Measurements from ENCODE around the gene PKDREJ. TPM values are rescaled to one million over a fixed set of nuclear protein-coding genes. Genes with fewer than 3 reads are reported as not detected.

PKDREJ gene
- total RNA-seq, 1 donor from 2014 or later = not detected

GRCh38 chr22:46209262-46209661 lies 53.9 kb downstream of the PKDREJ start:
- peaks cover 12 to 17% (median 13%) of the 10 kb centered on the region in 3 donors for H3K36me3 ChIP-seq (ENCODE audit: control insufficient read depth in 3 of 3, insufficient read depth in 3 of 3, low read length in 3 of 3)
- no peaks in the 10 kb centered on the region for H3K27me3 ChIP-seq (ENCODE audit: control insufficient read depth in 3 of 3, insufficient read depth in 3 of 3, low read length in 3 of 3)
- no peak overlapping the region for H3K27ac ChIP-seq (ENCODE audit: low read depth, low read length)
- H3K9me3 ChIP-seq (ENCODE audit: control insufficient read depth in 3 of 3, low read length in 3 of 3) = peaks cover 0 to 9% (median 6%) of the 10 kb centered on the region in 3 donors
- H3K4me1 ChIP-seq (ENCODE audit: control insufficient read depth in 3 of 3, insufficient read depth in 3 of 3, low read length in 3 of 3) = no peaks in the 10 kb centered on the region
- no peak overlapping the region for H3K9ac ChIP-seq (ENCODE audit: low read depth in 1 of 3, low read length in 3 of 3)
- no peak overlapping the region for H3K4me3 ChIP-seq (ENCODE audit: low read length in 3 of 3)

Other genes starting within 250 kb of the PKDREJ start
- 18.8 TPM for gene PPARA, start 112.8 kb downstream of the PKDREJ start, total RNA-seq
- gene CDPF1, start 13.1 kb downstream of the PKDREJ start, total RNA-seq = 14.6 TPM
- gene TTC38, start 4.7 kb upstream of the PKDREJ start, total RNA-seq = 18.3 TPM
- gene GTSE1, start 33.5 kb upstream of the PKDREJ start, total RNA-seq = 3.1 TPM
- 16.7 TPM for gene TRMU, start 72.4 kb upstream of the PKDREJ start, total RNA-seq

Data from skeletal muscle tissue (tissue), 4 donors.